Neural progenitor cell (in vitro differentiated cells): ENCODE measurements around the gene GCN1. TPM values are rescaled to one million over a fixed set of nuclear protein-coding genes. Genes with fewer than 3 reads are reported as not detected.
A peak's percentile ranks its signal among the peaks of the same experiment; 100 is the strongest.

Experiments
- DNase-seq: peaks from one replicate; pipeline ENCODE4 v3.0.0-alpha.2; 2016; ENCODE audit warnings: low spot score
- H2AFZ ChIP-seq: fragments of 200-600 bp; sonication (generic); replicated peaks from 2 replicates; pipeline ENCODE4 v1.6.1; 2016; ENCODE audit warnings: antibody characterized with exemption
- H3F3A ChIP-seq: fragments of 200-600 bp; sonication (generic); 2 replicates; pipeline ENCODE4 v1.6.1; 2016; ENCODE audit warnings: antibody characterized with exemption, low read depth
- H3K27ac ChIP-seq: fragments of 200-600 bp; sonication (generic); 2 replicates; pipeline ENCODE4 v1.5.1; 2016; ENCODE audit warnings: mild to moderate bottlenecking
- H3K27me3 ChIP-seq: fragments of 200-600 bp; sonication (generic); 2 replicates; pipeline ENCODE4 v1.6.1; 2016; ENCODE audit warnings: mild to moderate bottlenecking, moderate library complexity
- H3K36me3 ChIP-seq: fragments of 200-600 bp; sonication (generic); 2 replicates; pipeline ENCODE4 v1.5.1; 2016
- H3K4me1 ChIP-seq: fragments of 200-600 bp; sonication (generic); 2 replicates; pipeline ENCODE4 v1.6.1; 2016; ENCODE audit warnings: mixed run types
- H3K4me2 ChIP-seq: fragments of 200-600 bp; sonication (generic); 2 replicates; pipeline ENCODE4 v1.6.1; 2016
- H3K4me3 ChIP-seq: fragments of 200-600 bp; sonication (generic); 2 replicates; pipeline ENCODE4 v1.5.1; 2016
- H3K79me2 ChIP-seq: fragments of 200-600 bp; sonication (generic); 2 replicates; pipeline ENCODE4 v1.6.1; 2016; ENCODE audit warnings: low read depth
- H3K9ac ChIP-seq: fragments of 200-600 bp; sonication (generic); 2 replicates; pipeline ENCODE4 v1.6.1; 2016
- H3K9me3 ChIP-seq: fragments of 200-600 bp; sonication (generic); 2 replicates; pipeline ENCODE4 v1.5.1; 2016; ENCODE audit warnings: low read depth
- H4K20me1 ChIP-seq: fragments of 200-600 bp; sonication (generic); 2 replicates; pipeline ENCODE4 v1.6.1; 2016; ENCODE audit warnings: low read depth
- H3K27ac Mint-ChIP-seq: 3 replicates; pipeline ENCODE4 v1.8.0; 2021; ENCODE audit warnings: mixed read lengths
- H3K27me3 Mint-ChIP-seq: 2 replicates; pipeline ENCODE4 v1.8.0; 2022; ENCODE audit warnings: low read depth, mild to moderate bottlenecking, inconsistent platforms, moderate library complexity, mixed read lengths; ENCODE audit not compliant: insufficient read depth
- H3K36me3 Mint-ChIP-seq: 3 replicates; pipeline ENCODE4 v1.8.0; 2021; ENCODE audit warnings: mixed read lengths
- H3K4me1 Mint-ChIP-seq: 3 replicates; pipeline ENCODE4 v1.8.0; 2021; ENCODE audit warnings: mixed read lengths
- H3K4me3 Mint-ChIP-seq: 3 replicates; pipeline ENCODE4 v1.8.0; 2021; ENCODE audit warnings: mild to moderate bottlenecking, moderate library complexity, mixed read lengths
- H3K9me3 Mint-ChIP-seq: 3 replicates; pipeline ENCODE4 v1.8.0; 2020; ENCODE audit warnings: mixed read lengths
- CTCF ChIP-seq: fragments of 200-600 bp; sonication (generic); IDR thresholded peaks from 2 replicates; pipeline ENCODE4 v1.5.1; 2017; ENCODE audit warnings: antibody characterized with exemption, mild to moderate bottlenecking
- EZH2 ChIP-seq: fragments of 200-600 bp; sonication (generic); IDR thresholded peaks from 2 replicates; pipeline ENCODE4 v1.6.1; 2017; ENCODE audit warnings: antibody characterized with exemption, mild to moderate bottlenecking, moderate library complexity
- EZH2phosphoT487 ChIP-seq: fragments of 200-600 bp; sonication (generic); IDR thresholded peaks from 2 replicates; pipeline ENCODE4 v1.6.1; 2017; ENCODE audit warnings: antibody characterized with exemption
- total RNA-seq: library from RNA; depleted of rRNA; stranded (reverse); fragments of >200 nt; gene quantifications from 2 replicates; pipeline ENCODE4 v1.2.3, GENCODE V29; 2015; ENCODE audit warnings: low replicate concordance

GCN1 gene
- total RNA-seq, 1 donor from 2014 or later, result 60.9 TPM

DNA sequence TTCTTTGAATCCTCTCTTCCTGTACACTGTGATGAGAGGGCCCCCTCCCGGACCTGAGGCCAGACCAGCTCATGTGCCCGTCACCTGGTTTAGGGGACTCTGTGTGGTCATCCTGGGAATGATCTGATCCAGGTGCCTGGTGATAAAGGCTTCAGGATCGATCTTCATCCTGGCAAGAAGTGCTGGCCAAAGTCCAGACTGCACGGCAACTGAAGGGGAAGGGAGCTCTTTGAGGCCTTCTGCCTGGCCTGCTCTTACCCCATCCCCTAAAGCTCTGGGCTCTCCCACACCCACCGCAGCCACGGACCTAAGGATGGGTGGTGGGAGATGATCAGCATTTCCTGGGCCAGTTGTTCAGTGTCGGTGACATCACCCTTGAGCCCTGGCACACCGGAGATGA is 31.8 kb downstream of the GCN1 start:
- no peaks in the 10 kb centered on the region for H3K4me1 Mint-ChIP-seq
- Histone ChIP-seq H3K9ac (no peak overlapping the region), H3K36me3 (no peaks in the 10 kb centered on the region), H3F3A (no peaks in the 10 kb centered on the region), H3K79me2 (no peaks in the 10 kb centered on the region), H2AFZ (no peak overlapping the region), H3K27ac (no peak overlapping the region), H3K4me2 (no peak overlapping the region), H3K27me3 (no peaks in the 10 kb centered on the region), H3K4me3 (no peak overlapping the region), H4K20me1 (no peaks in the 10 kb centered on the region), H3K9me3 (no peaks in the 10 kb centered on the region), H3K4me1 (no peaks in the 10 kb centered on the region)
- H3K9me3 Mint-ChIP-seq, result no peaks in the 10 kb centered on the region
- no peak overlapping the region for H3K4me3 Mint-ChIP-seq
- no peak for TF ChIP-seq EZH2
- TF ChIP-seq EZH2phosphoT487, result no peak
- TF ChIP-seq CTCF, result no peak
- no peaks in the 10 kb centered on the region for H3K27me3 Mint-ChIP-seq
- H3K27ac Mint-ChIP-seq, result no peak overlapping the region
- H3K36me3 Mint-ChIP-seq, result peaks cover 23% of the 10 kb centered on the region
- no peak for DNase-seq

DNA sequence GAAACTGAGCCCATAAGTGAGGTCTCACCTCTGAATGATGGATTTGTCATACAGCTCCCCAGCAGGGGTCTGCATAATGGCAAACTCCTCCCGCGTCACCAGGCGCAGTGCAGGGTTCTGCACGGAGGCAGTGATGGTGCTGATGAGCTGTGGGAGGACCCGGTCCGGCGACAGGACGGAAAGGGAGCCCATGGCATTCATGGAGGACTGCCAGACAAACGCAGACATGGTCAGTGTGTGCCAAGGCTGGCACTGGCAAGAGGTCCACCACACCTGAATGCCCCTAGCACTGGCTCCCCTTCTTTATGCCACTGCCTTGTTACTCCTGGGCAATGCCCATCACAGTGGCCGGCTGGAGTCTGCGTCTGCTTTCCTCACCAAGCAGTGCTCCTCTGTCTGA is 32.7 kb downstream of the GCN1 start:
- no peak for TF ChIP-seq EZH2
- TF ChIP-seq EZH2phosphoT487, result no peak
- no peak for TF ChIP-seq CTCF
- Mint-ChIP-seq H3K36me3 (peaks cover 26% of the 10 kb centered on the region), H3K4me1 (no peaks in the 10 kb centered on the region), H3K27me3 (no peaks in the 10 kb centered on the region), H3K9me3 (no peaks in the 10 kb centered on the region), H3K27ac (peak overlapping the region; percentile 6), H3K4me3 (no peak overlapping the region)
- Histone ChIP-seq H3K27ac (no peak overlapping the region), H3K4me1 (no peaks in the 10 kb centered on the region), H3K79me2 (no peaks in the 10 kb centered on the region), H4K20me1 (no peaks in the 10 kb centered on the region), H2AFZ (no peak overlapping the region), H3K4me3 (no peak overlapping the region), H3K4me2 (no peak overlapping the region), H3K27me3 (no peaks in the 10 kb centered on the region), H3K9me3 (no peaks in the 10 kb centered on the region), H3K9ac (no peak overlapping the region), H3F3A (no peaks in the 10 kb centered on the region), H3K36me3 (no peaks in the 10 kb centered on the region)
- no peak for DNase-seq

- Mint-ChIP-seq H3K27me3 (no peaks in the 10 kb centered on the region), H3K36me3 (peaks cover 30% of the 10 kb centered on the region), H3K9me3 (no peaks in the 10 kb centered on the region), H3K27ac (peak overlapping the region; percentile 53), H3K4me1 (no peaks in the 10 kb centered on the region), H3K4me3 (no peak overlapping the region)
- no peak for DNase-seq
- no peak overlapping the region for H2AFZ ChIP-seq
- H3K27me3 ChIP-seq, result no peaks in the 10 kb centered on the region
- no peaks in the 10 kb centered on the region for H3K79me2 ChIP-seq
- no peak overlapping the region for H3K4me2 ChIP-seq
- no peak for TF ChIP-seq EZH2
- TF ChIP-seq EZH2phosphoT487, result no peak
- TF ChIP-seq CTCF, result no peak
- H3K4me1 ChIP-seq, result no peaks in the 10 kb centered on the region
- no peak overlapping the region for H3K27ac ChIP-seq
- H4K20me1 ChIP-seq, result no peaks in the 10 kb centered on the region
- H3K36me3 ChIP-seq, result no peaks in the 10 kb centered on the region
- no peak overlapping the region for H3K4me3 ChIP-seq
- no peaks in the 10 kb centered on the region for H3F3A ChIP-seq
- H3K9ac ChIP-seq, result no peak overlapping the region
- no peaks in the 10 kb centered on the region for H3K9me3 ChIP-seq
Observed at GRCh38 chr12:120159509-120160237, 34.8 kb downstream of the GCN1 start.
